SK-N-SH treated with all-trans-retinoic acid at 6 μM for 48 hours (cell line): ENCODE measurements around the gene GCGR.

ENCODE experiments used
- ATAC-seq: fragments of 200-7000 bp; cut with Tn5 transposase; 3 replicates; pipeline ENCODE4 v1.9.1; 2020; ENCODE audit warnings: mild to moderate bottlenecking, moderate library complexity
- BACH2 ChIP-seq: fragments of 250-450 bp; sonication (Bioruptor Pico); IDR thresholded peaks from 2 replicates; pipeline ENCODE4 v1.9.0; 2021; ENCODE audit warnings: mild to moderate bottlenecking, borderline replicate concordance
- CREB5 ChIP-seq: fragments of 250-450 bp; sonication (Bioruptor Pico); IDR thresholded peaks from 2 replicates; pipeline ENCODE4 v1.5.1; 2020; ENCODE audit warnings: low read depth, mild to moderate bottlenecking, moderate library complexity
- CSDC2 ChIP-seq: fragments of 250-450 bp; sonication (Bioruptor Pico); IDR thresholded peaks from 2 replicates; pipeline ENCODE4 v1.5.0; 2020; ENCODE audit warnings: mild to moderate bottlenecking, moderate library complexity
- CSRNP3 ChIP-seq: fragments of 250-450 bp; sonication (Bioruptor Pico); IDR thresholded peaks from 2 replicates; pipeline ENCODE4 v1.5.1; 2021; ENCODE audit warnings: mild to moderate bottlenecking, moderate library complexity
- ESRRG ChIP-seq: fragments of 250-450 bp; sonication (Bioruptor Pico); IDR thresholded peaks from 2 replicates; pipeline ENCODE4 v1.6.1; 2021; ENCODE audit warnings: mild to moderate bottlenecking
- GLIS3 ChIP-seq: fragments of 250-450 bp; sonication (Bioruptor Pico); IDR thresholded peaks from 2 replicates; pipeline ENCODE4 v1.5.0; 2020; ENCODE audit warnings: mild to moderate bottlenecking, moderate library complexity
- ISL1 ChIP-seq: fragments of 250-450 bp; sonication (Bioruptor Pico); IDR thresholded peaks from 2 replicates; pipeline ENCODE4 v2.1.2; 2022; ENCODE audit warnings: mild to moderate bottlenecking, moderate library complexity
- OSR1 ChIP-seq: fragments of 250-450 bp; sonication (Bioruptor Pico); IDR thresholded peaks from 2 replicates; pipeline ENCODE4 v1.8.0; 2022; ENCODE audit warnings: moderate library complexity, mild to moderate bottlenecking, inconsistent platforms
- PPARA ChIP-seq: fragments of 250-450 bp; sonication (Bioruptor Pico); IDR thresholded peaks from 2 replicates; pipeline ENCODE4 v1.5.0; 2020; ENCODE audit warnings: mild to moderate bottlenecking, borderline replicate concordance
- RARB ChIP-seq: fragments of 250-450 bp; sonication (Bioruptor Pico); IDR thresholded peaks from 2 replicates; pipeline ENCODE4 v1.8.0; 2021; ENCODE audit warnings: mild to moderate bottlenecking, moderate library complexity
- SNAI2 ChIP-seq: fragments of 250-450 bp; sonication (Bioruptor Pico); IDR thresholded peaks from 2 replicates; pipeline ENCODE4 v1.5.0; 2020; ENCODE audit warnings: mild to moderate bottlenecking, moderate library complexity
- TCF4 ChIP-seq: fragments of 250-450 bp; sonication (Bioruptor Pico); IDR thresholded peaks from 2 replicates; pipeline ENCODE4 v1.8.0; 2021; ENCODE audit warnings: mild to moderate bottlenecking, moderate library complexity, borderline replicate concordance
- TOX ChIP-seq: fragments of 250-450 bp; sonication (Bioruptor Pico); IDR thresholded peaks from 2 replicates; pipeline ENCODE4 v1.8.0; 2021; ENCODE audit warnings: mild to moderate bottlenecking, moderate library complexity, borderline replicate concordance
- ZC3H10 ChIP-seq: fragments of 250-450 bp; sonication (Bioruptor Pico); IDR thresholded peaks from 2 replicates; pipeline ENCODE4 v1.5.1; 2021; ENCODE audit warnings: mild to moderate bottlenecking, moderate library complexity
- ZFP3 ChIP-seq: fragments of 250-450 bp; sonication (Bioruptor Pico); IDR thresholded peaks from 2 replicates; pipeline ENCODE4 v1.5.0; 2020; ENCODE audit warnings: mild to moderate bottlenecking, moderate library complexity
- ZFP30 ChIP-seq: fragments of 450-650 bp; formaldehyde crosslinking; IDR thresholded peaks from 2 replicates; pipeline ENCODE4 v1.5.0; 2022; ENCODE audit warnings: mild to moderate bottlenecking, moderate library complexity
- ZNF565 ChIP-seq: fragments of 450-650 bp; formaldehyde crosslinking; conservative IDR thresholded peaks from 2 replicates; pipeline ENCODE4 v1.5.0; 2020; ENCODE audit warnings: low read depth, mild to moderate bottlenecking, moderate library complexity
- ZNF70 ChIP-seq: fragments of 450-650 bp; formaldehyde crosslinking; IDR thresholded peaks from 2 replicates; pipeline ENCODE4 v1.5.0; 2020; ENCODE audit warnings: mild to moderate bottlenecking, moderate library complexity
- ZNF8 ChIP-seq: fragments of 450-650 bp; formaldehyde crosslinking; IDR thresholded peaks from 2 replicates; pipeline ENCODE4 v1.5.0; 2020; ENCODE audit warnings: mild to moderate bottlenecking, moderate library complexity
- TF ChIP-seq, protein P1 (sequence below): fragments of 250-450 bp; sonication (Bioruptor Pico); IDR thresholded peaks from 2 replicates; pipeline ENCODE4 v1.8.0; 2020; ENCODE audit warnings: mild to moderate bottlenecking, moderate library complexity, borderline replicate concordance
- TF ChIP-seq, protein P2 (sequence below): fragments of 250-450 bp; sonication (Bioruptor Pico); IDR thresholded peaks from 2 replicates; pipeline ENCODE4 v1.8.0; 2021; ENCODE audit warnings: low read depth, mild to moderate bottlenecking, moderate library complexity, borderline replicate concordance

Gene GCGR

DNA sequence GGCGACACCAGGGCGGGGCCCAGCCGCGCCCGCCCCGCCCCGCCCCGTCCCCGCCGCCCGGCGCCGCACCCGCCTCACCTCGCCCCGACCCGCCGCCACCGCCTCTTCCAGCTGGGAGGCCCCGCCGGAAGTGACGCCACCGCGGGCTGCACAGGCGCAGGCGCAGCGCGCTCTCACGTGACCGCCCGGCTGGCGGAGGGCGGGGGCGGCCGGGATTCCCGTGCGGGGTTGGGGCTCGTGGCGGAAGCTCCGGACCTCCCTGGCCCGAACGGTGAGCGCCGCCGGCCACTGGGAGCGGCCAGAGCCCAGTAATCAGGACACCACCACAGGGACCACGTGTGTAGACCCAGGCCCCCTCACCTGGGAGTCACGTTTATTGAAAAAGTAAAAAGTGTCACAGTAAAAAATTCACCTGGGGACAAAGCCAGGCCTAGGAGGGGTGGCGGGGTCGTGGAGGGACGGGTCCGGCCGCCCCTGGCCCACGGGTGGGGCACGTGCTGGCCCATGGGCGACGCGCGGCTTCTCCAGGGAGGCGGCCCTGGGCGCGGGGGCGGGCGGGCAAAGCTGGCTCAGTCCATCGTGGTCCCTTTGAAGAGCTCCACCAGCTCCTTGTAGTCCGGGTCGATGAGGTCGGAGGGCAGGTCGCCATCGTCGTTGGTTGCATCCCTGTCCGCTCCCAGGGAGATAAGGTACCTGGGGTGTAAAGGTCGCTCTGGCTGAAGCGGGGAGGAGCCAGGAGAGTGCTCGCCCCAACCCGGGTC lies 29.4 kb downstream of the GCGR start, which contains the start of gene MCRIP1:
MCRIP1 (minus strand) TSS at position 132 of the 761 bp plus-strand sequence. CDS start 8,785 bp downstream, outside the sequence.
- peak; percentile 83 for ATAC-seq
- peak; percentile 32 for TF ChIP-seq CSDC2
- no peak for TF ChIP-seq ZC3H10
- TF ChIP-seq ZNF70 (CRISPR knock-in tag): no peak
- TF ChIP-seq ZNF565 (CRISPR knock-in tag): 0 out of 2 replicates have a peak, but pooled peaks have one; percentile 45
- TF ChIP-seq, protein P1, sequence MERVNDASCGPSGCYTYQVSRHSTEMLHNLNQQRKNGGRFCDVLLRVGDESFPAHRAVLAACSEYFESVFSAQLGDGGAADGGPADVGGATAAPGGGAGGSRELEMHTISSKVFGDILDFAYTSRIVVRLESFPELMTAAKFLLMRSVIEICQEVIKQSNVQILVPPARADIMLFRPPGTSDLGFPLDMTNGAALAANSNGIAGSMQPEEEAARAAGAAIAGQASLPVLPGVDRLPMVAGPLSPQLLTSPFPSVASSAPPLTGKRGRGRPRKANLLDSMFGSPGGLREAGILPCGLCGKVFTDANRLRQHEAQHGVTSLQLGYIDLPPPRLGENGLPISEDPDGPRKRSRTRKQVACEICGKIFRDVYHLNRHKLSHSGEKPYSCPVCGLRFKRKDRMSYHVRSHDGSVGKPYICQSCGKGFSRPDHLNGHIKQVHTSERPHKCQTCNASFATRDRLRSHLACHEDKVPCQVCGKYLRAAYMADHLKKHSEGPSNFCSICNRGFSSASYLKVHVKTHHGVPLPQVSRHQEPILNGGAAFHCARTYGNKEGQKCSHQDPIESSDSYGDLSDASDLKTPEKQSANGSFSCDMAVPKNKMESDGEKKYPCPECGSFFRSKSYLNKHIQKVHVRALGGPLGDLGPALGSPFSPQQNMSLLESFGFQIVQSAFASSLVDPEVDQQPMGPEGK (CRISPR knock-in tag): 0 out of 2 replicates have a peak, but pooled peaks have one; percentile 11
- TF ChIP-seq ZFP3 (CRISPR knock-in tag): peak; percentile 77; the same call in 1 of the 2 replicates
- TF ChIP-seq GLIS3 (CRISPR knock-in tag): peak; percentile 65; the same call in 1 of the 2 replicates
- TF ChIP-seq, all 23 proteins: peak for 5

DNA sequence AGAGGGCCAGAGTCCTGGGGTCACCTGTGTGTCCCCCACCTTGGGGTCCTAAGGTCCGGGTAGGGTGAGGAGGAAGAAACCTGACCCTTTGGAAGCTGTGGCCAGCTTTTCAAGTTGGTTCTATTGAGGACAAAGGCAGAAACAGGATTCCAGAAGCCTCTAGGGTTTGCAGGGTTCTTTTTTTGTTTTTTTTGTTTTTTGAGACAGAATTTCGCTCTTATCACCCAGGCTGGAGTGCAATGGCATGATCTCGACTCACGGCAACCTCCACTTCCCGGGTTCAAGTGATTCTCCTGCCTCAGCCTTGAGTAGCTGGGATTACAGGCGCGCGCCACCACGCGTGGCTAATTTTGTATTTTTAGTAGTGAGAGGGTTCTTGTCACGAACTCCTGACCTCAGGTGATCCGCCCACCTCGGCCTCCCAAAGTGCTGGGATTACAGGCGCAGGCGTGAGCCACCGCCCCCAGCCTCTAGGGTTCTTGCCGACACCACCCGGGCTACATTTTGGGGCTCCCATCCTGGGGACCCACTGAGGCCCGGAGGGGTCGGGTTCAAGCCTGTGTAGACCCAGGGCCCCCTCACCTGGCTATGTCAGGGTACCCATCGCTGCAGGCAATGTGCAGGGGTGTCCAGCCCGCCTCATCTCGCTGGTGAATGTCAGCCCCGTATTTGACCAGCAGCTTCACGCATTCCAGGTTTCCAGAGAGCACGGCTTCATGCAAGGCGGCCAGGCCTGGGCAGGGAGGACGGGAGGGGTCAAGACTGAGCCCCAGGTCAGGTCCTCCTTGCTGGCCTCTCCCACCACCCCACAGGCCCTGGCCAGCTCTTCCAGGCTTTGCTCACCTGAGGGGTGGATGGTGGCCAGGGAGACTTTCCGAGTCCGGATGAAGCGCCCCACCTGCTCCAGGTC lies 30.2 kb downstream of the GCGR start:
- TF ChIP-seq CREB5 (no peak), TOX (CRISPR knock-in tag) (no peak), SNAI2 (no peak), ESRRG (CRISPR knock-in tag) (no peak), ZC3H10 (no peak), ZNF8 (CRISPR knock-in tag) (no peak), ZFP30 (CRISPR knock-in tag) (no peak), ISL1 (CRISPR knock-in tag) (no peak), OSR1 (no peak), ZNF70 (CRISPR knock-in tag) (no peak), PPARA (CRISPR knock-in tag) (no peak), TCF4 (CRISPR knock-in tag) (no peak), GLIS3 (CRISPR knock-in tag) (no peak), RARB (CRISPR knock-in tag) (no peak)
- no peak for ATAC-seq

GRCh38 chr17:81834831-81835267 lies 30.9 kb downstream of the GCGR start, which contains the start of gene PPP1R27:
PPP1R27 (minus strand) TSS chr17:81835050; CDS start chr17:81834953, 97 bp downstream.
- TF ChIP-seq ZNF8 (CRISPR knock-in tag): no peak
- TF ChIP-seq ISL1 (CRISPR knock-in tag): no peak
- no peak for TF ChIP-seq ZFP30 (CRISPR knock-in tag)
- no peak for TF ChIP-seq ZC3H10
- no peak for TF ChIP-seq ESRRG (CRISPR knock-in tag)
- TF ChIP-seq, protein P2, sequence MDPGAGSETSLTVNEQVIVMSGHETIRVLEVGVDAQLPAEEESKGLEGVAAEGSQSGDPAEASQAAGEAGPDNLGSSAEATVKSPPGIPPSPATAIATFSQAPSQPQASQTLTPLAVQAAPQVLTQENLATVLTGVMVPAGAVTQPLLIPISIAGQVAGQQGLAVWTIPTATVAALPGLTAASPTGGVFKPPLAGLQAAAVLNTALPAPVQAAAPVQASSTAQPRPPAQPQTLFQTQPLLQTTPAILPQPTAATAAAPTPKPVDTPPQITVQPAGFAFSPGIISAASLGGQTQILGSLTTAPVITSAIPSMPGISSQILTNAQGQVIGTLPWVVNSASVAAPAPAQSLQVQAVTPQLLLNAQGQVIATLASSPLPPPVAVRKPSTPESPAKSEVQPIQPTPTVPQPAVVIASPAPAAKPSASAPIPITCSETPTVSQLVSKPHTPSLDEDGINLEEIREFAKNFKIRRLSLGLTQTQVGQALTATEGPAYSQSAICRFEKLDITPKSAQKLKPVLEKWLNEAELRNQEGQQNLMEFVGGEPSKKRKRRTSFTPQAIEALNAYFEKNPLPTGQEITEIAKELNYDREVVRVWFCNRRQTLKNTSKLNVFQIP (CRISPR knock-in tag): no peak
- no peak for TF ChIP-seq CSDC2
- TF ChIP-seq ZFP3 (CRISPR knock-in tag): no peak
- no peak for TF ChIP-seq SNAI2
- no peak for TF ChIP-seq TOX (CRISPR knock-in tag)
- no peak for TF ChIP-seq CSRNP3 (CRISPR knock-in tag)
- no peak for TF ChIP-seq ZNF70 (CRISPR knock-in tag)
- TF ChIP-seq TCF4 (CRISPR knock-in tag): no peak
- TF ChIP-seq RARB (CRISPR knock-in tag): no peak
- TF ChIP-seq BACH2 (CRISPR knock-in tag): no peak
- no peak for ATAC-seq
